ENCODE results near the gene ST7. TPM values are rescaled to one million over a fixed set of nuclear protein-coding genes. Genes with fewer than 3 reads are reported as not detected.

ST7 gene
- polyA plus RNA-seq (2011; rRNA removed) (26.0 and 28.6 TPM in 2 replicates), polyA plus RNA-seq (2017; fragmentation: RNase III; extraction: RNeasy Plus Mini Kit Qiagen cat#74134 plus additional on column Dnase treatment) (16.2 to 17.4 TPM (median 16.4 TPM) in 3 replicates), polyA minus RNA-seq (2011; rRNA and poly(A)+ RNA removed) (28.6 and 30.0 TPM in 2 replicates)
- 9.2 and 11.9 TPM in 2 replicates for polyA plus RNA-seq (2012; cell fraction: cytosol; rRNA removed)
- 7.0 and 12.1 TPM in 2 replicates for polyA plus RNA-seq (2012; cell fraction: nucleus; rRNA removed)

DNA sequence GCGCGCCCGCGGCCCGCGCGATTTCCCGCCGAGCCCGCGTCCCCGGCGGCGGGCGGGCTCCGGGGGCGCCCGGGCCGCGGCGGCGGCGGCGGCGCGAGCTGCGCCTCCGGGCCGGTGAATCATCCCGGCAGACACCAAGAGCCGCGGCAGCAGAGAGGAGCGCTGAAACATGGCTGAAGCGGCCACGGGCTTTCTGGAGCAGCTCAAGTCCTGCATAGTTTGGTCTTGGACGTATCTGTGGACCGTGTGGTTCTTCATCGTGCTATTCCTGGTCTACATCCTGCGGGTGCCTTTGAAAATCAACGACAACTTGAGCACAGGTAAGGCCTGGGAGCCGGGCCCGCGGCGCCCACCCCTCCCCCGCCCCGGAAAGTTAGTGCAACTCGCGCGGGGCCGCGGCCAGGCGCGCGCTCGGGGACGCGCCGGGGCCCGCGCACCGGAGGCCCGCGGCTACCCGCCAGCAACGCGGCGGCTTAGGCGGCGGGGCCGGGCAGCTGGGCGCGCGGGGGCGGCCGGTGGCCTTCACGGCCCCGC lies at the start of gene ST7:
Gene ST7, plus strand, starts transcription at position 130 of the 534 bp plus-strand sequence. Its CDS starts 40 bp downstream, at position 170.
- TF ChIP-seq CHD4 (IDR thresholded peaks at IDR 0.05; ENCODE audit: borderline replicate concordance) (no peak), EP300 (IDR thresholded peaks at IDR 0.05) (no peak), CBX8 (IDR thresholded peaks at IDR 0.05) (no peak), SMC3 (IDR thresholded peaks at IDR 0.05) (no peak), JUN (IDR thresholded peaks at IDR 0.05) (peak; percentile 62 to 89; a peak in 3 of 5 replicates), MAFK (IDR thresholded peaks at IDR 0.05; ENCODE audit: partially characterized antibody) (no peak), POLR2A (IDR thresholded peaks at IDR 0.05; ENCODE audit: low read length) (no peak; the same call in 1 of the 2 replicates), NR3C1 (IDR thresholded peaks at IDR 0.05) (no peak), RCOR1 (IDR thresholded peaks at IDR 0.05; ENCODE audit: low read depth, low read length) (no peak), MAZ (IDR thresholded peaks at IDR 0.05; ENCODE audit: borderline replicate concordance, low read depth, low read length) (no peak), NPAS2 (CRISPR knock-in tag; IDR thresholded peaks at IDR 0.05; ENCODE audit: borderline replicate concordance) (no peak), JUNB (IDR thresholded peaks at IDR 0.05) (0 out of 2 replicates have a peak, but pooled peaks have one; percentile 12), RNF2 (IDR thresholded peaks at IDR 0.05; ENCODE audit: borderline replicate concordance, low read depth) (no peak), HEYL (CRISPR knock-in tag; IDR thresholded peaks at IDR 0.05) (peak; percentile 53; the same call in 1 of the 2 replicates), FOSL2 (IDR thresholded peaks at IDR 0.05) (peak; percentile 59; the same call in 1 of the 2 replicates), FOSL2 (CRISPR knock-in tag; IDR thresholded peaks at IDR 0.05) (peak; percentile 73), BCL3 (IDR thresholded peaks at IDR 0.05) (peak; percentile 68; the same call in 2 of the 3 replicates), PHF8 (IDR thresholded peaks at IDR 0.05; ENCODE audit: borderline replicate concordance, low read depth) (peak; percentile 12; the same call in 1 of the 2 replicates), ZFP36 (IDR thresholded peaks at IDR 0.05; ENCODE audit: borderline replicate concordance, partially characterized antibody) (no peak), ZNF302 (CRISPR knock-in tag; IDR thresholded peaks at IDR 0.05) (no peak)
- Histone ChIP-seq H3K9me3 (no peaks in the 10 kb centered on the region), H3K4me3 (peak within 1 kb of the TSS; percentile 70), H3K4me2 (peak within 1 kb of the TSS; percentile 73), H3K27ac (peak within 1 kb of the TSS; percentile 91 to 99), H3K4me1 (peaks cover 26% of the 10 kb centered on the region)
- ATAC-seq (peak; percentile 82 to 87), DNase-seq (ENCODE audit: low read depth in 1 of 2, low spot score in 1 of 2) (peak; percentile 38 to 67), FAIRE-seq (no peak)
- WGBS (ENCODE audit: missing lambda C conversion rate), result 2% methylated on average over 34 of the region's 77 CpGs
- POLR2A ChIA-PET, result interaction anchor here (0.9 to 1.5 kb wide), 4 partner anchors 22 to 281 kb away, joined by 3 to 8 read pairs (median 3); partner anchors contain the start of gene MET
- CTCF ChIA-PET, result interaction anchor here (0.9 to 2.4 kb wide), 2 partner anchors 11 to 23 kb away, joined by 3 to 9 read pairs; no protein-coding TSS in a partner anchor

DNA sequence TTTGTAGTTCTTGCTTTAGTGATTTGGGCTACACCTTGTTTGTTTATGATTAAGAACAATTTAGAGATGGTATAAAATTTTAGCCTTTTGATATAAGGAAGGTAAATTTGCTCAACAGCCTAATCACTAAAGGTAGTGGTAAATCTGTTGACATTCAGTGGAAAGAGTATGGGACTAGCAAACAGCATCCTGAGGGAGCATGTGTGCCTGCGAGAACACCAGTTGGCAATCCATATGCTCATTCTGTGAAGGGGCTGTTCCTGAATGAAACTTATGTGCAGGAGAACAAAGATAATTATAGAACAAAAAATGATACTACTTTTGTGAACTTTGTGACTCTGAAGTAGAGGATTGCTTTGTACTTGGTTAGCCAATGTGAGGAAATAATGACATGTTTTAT lies 46.9 kb upstream of the ST7 start:
- no peak for FAIRE-seq
- no peak for TF ChIP-seq CHD4 (IDR thresholded peaks at IDR 0.05; ENCODE audit: borderline replicate concordance)
- no peak for TF ChIP-seq ZFP36 (IDR thresholded peaks at IDR 0.05; ENCODE audit: borderline replicate concordance, partially characterized antibody)
- TF ChIP-seq KDM5A (IDR thresholded peaks at IDR 0.05), result no peak
- TF ChIP-seq FOSL2 (IDR thresholded peaks at IDR 0.05), result no peak
- TF ChIP-seq FOSL2 (CRISPR knock-in tag; IDR thresholded peaks at IDR 0.05), result no peak
- TF ChIP-seq JUNB (IDR thresholded peaks at IDR 0.05), result no peak
- TF ChIP-seq USF2 (IDR thresholded peaks at IDR 0.05), result no peak
- no peak for TF ChIP-seq HDAC2 (IDR thresholded peaks at IDR 0.05)
- TF ChIP-seq HOXA7 (CRISPR knock-in tag; IDR thresholded peaks at IDR 0.05), result no peak
- no peak for TF ChIP-seq POLR2AphosphoS2 (conservative IDR thresholded peaks at IDR 0.05; ENCODE audit: low read length)
- no peak for TF ChIP-seq EP300 (IDR thresholded peaks at IDR 0.05)
- no peak for TF ChIP-seq PHF8 (IDR thresholded peaks at IDR 0.05; ENCODE audit: borderline replicate concordance, low read depth)
- TF ChIP-seq RNF2 (IDR thresholded peaks at IDR 0.05; ENCODE audit: borderline replicate concordance, low read depth), result no peak
- TF ChIP-seq PBX3 (IDR thresholded peaks at IDR 0.05), result no peak
- 100% methylated on average over 1 of the region's 1 CpG for WGBS (ENCODE audit: missing lambda C conversion rate)
- Histone ChIP-seq H3K4me3 (no peak overlapping the region), H3K27ac (no peak overlapping the region), H3K9me3 (no peaks in the 10 kb centered on the region), H3K4me2 (no peak overlapping the region), H3K4me1 (no peaks in the 10 kb centered on the region)
- ChIA-PET CTCF (no interaction called here), POLR2A (no interaction called here)
- ATAC-seq, result no peak
- no peak for DNase-seq (ENCODE audit: low read depth in 1 of 2, low spot score in 1 of 2)
